PC-9 (cell line): Measurements from ENCODE around the gene ING4. TPM values are rescaled to one million over a fixed set of nuclear protein-coding genes. Genes with fewer than 3 reads are reported as not detected.

ENCODE experiments used
- BruUV-seq: library from RNA; stranded (reverse); fragments of 400-500 nt; replicated peaks from 2 replicates; lab custom pipeline; 2021; lab: Mats Ljungman, UMichigan
- CTCF ChIA-PET: fragments of 300-600 bp; sonication (Branson Sonifier 250); formaldehyde crosslinking; loops from one replicate; lab custom pipeline; 2022; ENCODE audit warnings: antibody characterized with exemption; lab: Charles Lee
- POLR2A ChIA-PET: fragments of 300-600 bp; sonication (Branson Sonifier 250); formaldehyde crosslinking; loops from one replicate; lab custom pipeline; 2022; ENCODE audit warnings: antibody characterized with exemption; ENCODE audit not compliant: unreplicated experiment; lab: Charles Lee
- DNase-seq, 2 experiments: peaks; one replicate each; pipeline versions ENCODE4 v3.0.0 to v3.0.0-alpha.2; 2015 to 2022; ENCODE audit warnings: mixed read lengths in 1 of 2
- H2AFZ ChIP-seq: fragments of 200-600 bp; sonication (generic); 2 replicates; pipeline ENCODE4 v1.8.1; 2017; ENCODE audit warnings: antibody characterized with exemption
- H3F3A ChIP-seq: fragments of 200-600 bp; sonication (generic); 2 replicates; pipeline ENCODE4 v1.8.1; 2017; ENCODE audit warnings: antibody characterized with exemption, mild to moderate bottlenecking, low read depth; ENCODE audit not compliant: insufficient read depth
- H3K27ac ChIP-seq: fragments of 200-600 bp; sonication (generic); 2 replicates; pipeline ENCODE4 v1.6.1; 2016; ENCODE audit warnings: mixed run types
- H3K27me3 ChIP-seq: fragments of 200-600 bp; sonication (generic); 2 replicates; pipeline ENCODE4 v1.6.1; 2016; ENCODE audit warnings: low read depth, mixed run types; ENCODE audit not compliant: insufficient read depth
- H3K36me3 ChIP-seq: fragments of 200-600 bp; sonication (generic); 2 replicates; pipeline ENCODE4 v1.6.1; 2016; ENCODE audit warnings: low read depth, mixed run types
- H3K4me1 ChIP-seq: fragments of 200-600 bp; sonication (generic); replicated peaks from 2 replicates; pipeline ENCODE4 v1.6.1; 2016; ENCODE audit warnings: mixed run types; ENCODE audit not compliant: insufficient read depth
- H3K4me2 ChIP-seq: fragments of 200-600 bp; sonication (generic); 2 replicates; pipeline ENCODE4 v1.6.1; 2017; ENCODE audit warnings: mixed run types
- H3K4me3 ChIP-seq: fragments of 200-600 bp; sonication (generic); 2 replicates; pipeline ENCODE4 v1.6.1; 2016; ENCODE audit warnings: mixed run types
- H3K79me2 ChIP-seq: fragments of 200-600 bp; sonication (generic); 2 replicates; pipeline ENCODE4 v1.6.1; 2017; ENCODE audit warnings: low read depth, mixed run types
- H3K9me2 ChIP-seq: fragments of 200-600 bp; sonication (generic); 2 replicates; pipeline ENCODE4 v1.8.1; 2017; ENCODE audit warnings: mild to moderate bottlenecking; ENCODE audit not compliant: insufficient read depth
- H3K9me3 ChIP-seq: fragments of 200-600 bp; sonication (generic); 2 replicates; pipeline ENCODE4 v1.8.1; 2016; ENCODE audit warnings: low read depth; ENCODE audit not compliant: insufficient read depth
- H4K20me1 ChIP-seq: fragments of 200-600 bp; sonication (generic); 2 replicates; pipeline ENCODE4 v1.8.1; 2017; ENCODE audit not compliant: insufficient read depth
- CTCF ChIP-seq: fragments of 200-600 bp; sonication (generic); conservative IDR thresholded peaks from 2 replicates; pipeline ENCODE4 v1.6.1; 2017; ENCODE audit warnings: mixed run types, antibody characterized with exemption, mild to moderate bottlenecking, moderate library complexity
- EZH2 ChIP-seq: fragments of 200-600 bp; sonication (generic); IDR thresholded peaks from 2 replicates; pipeline ENCODE4 v1.8.0; 2017; ENCODE audit warnings: antibody characterized with exemption, low read depth
- intact Hi-C: fragments of 100-400 bp; cut with micrococcal nuclease; formaldehyde crosslinking; loops from one replicate; pipeline ENCODE4 v1.10.0; 2022; ENCODE audit not compliant: unreplicated experiment
- total RNA-seq: library from RNA; stranded (reverse); gene quantifications from 2 replicates; pipeline ENCODE4 v1.2.3, GENCODE V29; 2021

The ING4 gene
- total RNA-seq, 1 experiment from 2014 or later, result 88.7 TPM

GRCh38 chr12:6641131-6641530 lies 21.8 kb downstream of the ING4 start:
- no peak overlapping the region for H3K4me2 ChIP-seq
- H3F3A ChIP-seq, result peaks cover 7% of the 10 kb centered on the region; the same call in 1 of the 2 replicates
- ChIA-PET POLR2A (interaction anchor here (0.7 kb wide), 1 partner anchor 12 kb away, joined by 8 read pairs; no protein-coding TSS in a partner anchor), CTCF (no interaction called here)
- H3K27me3 ChIP-seq, result no peaks in the 10 kb centered on the region; the same call in 1 of the 2 replicates
- H4K20me1 ChIP-seq, result no peaks in the 10 kb centered on the region
- H3K27ac ChIP-seq, result no peak overlapping the region
- no peaks in the 10 kb centered on the region for H3K36me3 ChIP-seq
- TF ChIP-seq CTCF (no peak), EZH2 (no peak)
- intact Hi-C loops, result no loop called here
- no peak overlapping the region for H2AFZ ChIP-seq
- H3K79me2 ChIP-seq, result no peaks in the 10 kb centered on the region
- no TSS peak for BruUV-seq
- no peak overlapping the region for H3K4me3 ChIP-seq
- peaks cover 8% of the 10 kb centered on the region; the same call in 1 of the 2 replicates for H3K9me3 ChIP-seq
- peaks cover 8% of the 10 kb centered on the region for H3K4me1 ChIP-seq
- DNase-seq, result no peak
- no peaks in the 10 kb centered on the region for H3K9me2 ChIP-seq

DNA sequence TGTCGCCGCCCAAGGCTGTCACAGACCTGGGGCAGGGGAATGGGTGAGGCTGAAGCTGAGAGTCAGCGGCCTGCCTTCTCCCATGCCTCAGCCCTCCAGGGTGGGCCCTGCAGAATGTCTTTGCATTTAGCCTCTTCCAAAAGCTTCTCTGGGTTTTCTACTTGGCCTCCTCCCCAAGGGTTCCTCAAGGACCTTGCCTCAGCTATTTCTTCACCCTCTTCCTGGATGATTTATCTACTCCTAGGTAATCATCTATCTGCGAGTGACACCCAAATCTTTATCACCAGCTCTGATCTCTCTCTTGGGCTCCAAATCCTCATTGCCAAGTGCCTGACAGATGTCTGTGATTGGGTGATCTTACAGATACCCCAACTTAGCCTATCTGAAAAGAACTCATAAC lies 22.4 kb downstream of the ING4 start:
- Histone ChIP-seq H3K79me2 (no peaks in the 10 kb centered on the region), H3K27me3 (no peaks in the 10 kb centered on the region; the same call in 1 of the 2 replicates), H3F3A (peaks cover 8% of the 10 kb centered on the region; the same call in 1 of the 2 replicates), H3K9me3 (peaks cover 8% of the 10 kb centered on the region; the same call in 1 of the 2 replicates), H3K9me2 (no peaks in the 10 kb centered on the region), H4K20me1 (no peaks in the 10 kb centered on the region), H3K4me1 (peaks cover 15% of the 10 kb centered on the region), H3K4me3 (no peak overlapping the region), H2AFZ (no peak overlapping the region), H3K36me3 (no peaks in the 10 kb centered on the region), H3K27ac (no peak overlapping the region), H3K4me2 (no peak overlapping the region)
- TF ChIP-seq EZH2, result no peak
- TF ChIP-seq CTCF, result no peak
- intact Hi-C loops, result no loop called here
- DNase-seq, result no peak
- CTCF ChIA-PET, result no interaction called here
- no TSS peak for BruUV-seq
- POLR2A ChIA-PET, result no interaction called here

DNA sequence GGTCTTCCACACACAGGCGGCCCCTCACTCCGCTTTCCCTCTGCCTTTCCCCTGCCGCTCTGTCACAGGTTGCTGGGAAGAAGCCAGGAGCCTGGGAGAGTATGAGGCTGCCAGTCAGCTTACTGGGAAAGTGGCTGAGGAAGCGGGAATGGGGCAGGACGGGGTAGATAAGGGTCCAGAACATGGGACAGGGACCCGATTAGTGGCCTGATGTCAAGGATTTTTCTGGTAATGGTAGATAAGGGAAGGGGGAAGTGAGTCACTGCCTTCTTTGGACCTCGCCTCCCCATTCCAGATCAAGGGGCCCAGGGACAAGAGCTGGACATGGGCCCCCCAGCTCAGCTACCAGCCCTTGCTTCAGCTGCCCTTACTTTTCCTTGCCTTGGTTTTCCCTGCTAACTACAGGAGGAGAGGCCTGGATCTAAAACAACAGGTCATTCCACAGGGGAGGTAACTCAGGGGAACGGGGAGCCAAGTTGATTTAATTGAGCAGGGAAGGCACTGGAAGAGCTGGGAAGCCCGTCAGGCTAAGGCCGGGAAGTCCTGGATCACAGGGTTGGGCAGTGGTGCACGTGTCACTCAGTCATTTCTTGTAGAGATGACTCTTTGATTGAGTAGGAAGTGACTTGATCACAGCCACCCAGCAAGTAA lies 23.6 kb downstream of the ING4 start:
- POLR2A ChIA-PET, result no interaction called here

More for the DNA sequence above, 23.6 kb downstream of the ING4 start:
- Histone ChIP-seq H3K9me2 (no peaks in the 10 kb centered on the region), H3K36me3 (no peaks in the 10 kb centered on the region), H4K20me1 (no peaks in the 10 kb centered on the region), H3K27me3 (no peaks in the 10 kb centered on the region; the same call in 1 of the 2 replicates), H3K27ac (no peak overlapping the region), H3K4me2 (no peak overlapping the region), H3K4me1 (peaks cover 22% of the 10 kb centered on the region), H3K9me3 (peaks cover 4% of the 10 kb centered on the region; the same call in 1 of the 2 replicates), H3K79me2 (no peaks in the 10 kb centered on the region), H3K4me3 (no peak overlapping the region), H2AFZ (no peak overlapping the region), H3F3A (peaks cover 8% of the 10 kb centered on the region; the same call in 1 of the 2 replicates)
- DNase-seq, result no peak
- intact Hi-C loops, result no loop called here
- no TSS peak for BruUV-seq
- CTCF ChIA-PET, result interaction anchor here (0.6 kb wide), 2 partner anchors 139 to 280 kb away, joined by 5 to 14 read pairs; no protein-coding TSS in a partner anchor
- TF ChIP-seq EZH2 (no peak), CTCF (no peak)
